Activated CD8-positive, alpha-beta T cell treated with anti-CD3 and anti-CD28 coated beads for 36 hours (primary cell): ENCODE data around the gene TMEM18. TPM values are rescaled to one million over a fixed set of nuclear protein-coding genes. Genes with fewer than 3 reads are reported as not detected.

Experiments used
- ATAC-seq: fragments of 200-7000 bp; cut with Tn5 transposase; one replicate; pipeline ENCODE4 v1.10.0; 2021; ENCODE audit warnings: mild to moderate bottlenecking, moderate library complexity
- CTCF ChIA-PET: fragments of 350-600 bp; sonication (Branson Sonifier 250); formaldehyde crosslinking; loops from one replicate; lab custom pipeline; 2021; ENCODE audit warnings: antibody characterized with exemption; lab: Charles Lee
- POLR2A ChIA-PET: fragments of 350-600 bp; sonication (Branson Sonifier 250); formaldehyde crosslinking; loops from one replicate; lab custom pipeline; 2021; ENCODE audit warnings: antibody characterized with exemption; lab: Charles Lee
- DNase-seq: peaks from one replicate; pipeline ENCODE4 v3.0.0-alpha.2; 2020
- H3K27ac Mint-ChIP-seq: one replicate; pipeline ENCODE4 v1.8.0; 2021; ENCODE audit warnings: mild to moderate bottlenecking, mixed read lengths
- H3K27me3 Mint-ChIP-seq: one replicate; pipeline ENCODE4 v1.8.0; 2021; ENCODE audit warnings: mixed read lengths
- H3K36me3 Mint-ChIP-seq: one replicate; pipeline ENCODE4 v1.8.0; 2021; ENCODE audit warnings: low read depth, mixed read lengths
- H3K4me1 Mint-ChIP-seq: one replicate; pipeline ENCODE4 v1.8.0; 2021; ENCODE audit warnings: low read depth, mixed read lengths
- H3K4me3 Mint-ChIP-seq: one replicate; pipeline ENCODE4 v1.8.0; 2021; ENCODE audit warnings: mild to moderate bottlenecking, moderate library complexity, mixed read lengths
- H3K9me3 Mint-ChIP-seq: one replicate; pipeline ENCODE4 v1.8.0; 2021; ENCODE audit warnings: mixed read lengths
- CTCF ChIP-seq: fragments of 200-600 bp; IDR thresholded peaks from one replicate; pipeline ENCODE4 v1.8.0; 2022; ENCODE audit warnings: antibody characterized with exemption, mild to moderate bottlenecking
- intact Hi-C: fragments of 100-400 bp; cut with micrococcal nuclease; formaldehyde crosslinking; loops from one replicate; pipeline ENCODE4 v1.10.0; 2022
- total RNA-seq, 2 experiments: library from RNA; stranded (reverse); gene quantifications; one replicate each; pipeline ENCODE4 v1.2.3, GENCODE V29; 2021

Gene TMEM18
- total RNA-seq, 2 experiments from 2014 or later, result 34.0 to 34.6 TPM

- no peak overlapping the region for H3K4me3 Mint-ChIP-seq
- H3K4me1 Mint-ChIP-seq, result peaks cover 43% of the 10 kb centered on the region
- H3K9me3 Mint-ChIP-seq, result peaks cover 2% of the 10 kb centered on the region
- H3K27ac Mint-ChIP-seq, result no peak overlapping the region
- POLR2A ChIA-PET, result no interaction called here
- no peaks in the 10 kb centered on the region for H3K27me3 Mint-ChIP-seq
- no peaks in the 10 kb centered on the region for H3K36me3 Mint-ChIP-seq
- ATAC-seq, result no peak
- intact Hi-C loops, result no loop called here
- DNase-seq, result no peak
- TF ChIP-seq CTCF, result no peak
- CTCF ChIA-PET, result interaction anchor here (1.6 kb wide), 1 partner anchor 23 kb away, joined by 3 read pairs; no protein-coding TSS in a partner anchor
Observed at GRCh38 chr2:657766-658165, 19.4 kb downstream of the TMEM18 start.

DNA sequence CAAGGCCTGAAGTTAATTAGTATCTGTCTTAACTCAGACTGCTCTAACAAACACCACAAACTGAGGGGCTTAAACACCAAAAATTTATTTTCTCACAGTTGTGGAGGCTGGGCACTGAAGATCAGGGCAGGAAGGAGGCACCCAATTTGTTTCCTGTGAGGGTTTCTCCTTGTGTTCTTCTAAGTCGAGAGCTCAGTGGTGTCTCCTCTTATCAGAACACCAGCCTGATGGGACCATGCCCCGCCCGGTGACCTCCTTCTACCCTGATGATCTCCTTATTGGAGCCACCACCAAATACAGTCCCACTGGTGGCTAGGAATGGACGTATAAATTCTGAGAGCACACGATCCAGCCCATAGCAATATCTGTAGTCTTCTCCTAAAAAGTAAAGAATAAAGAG is 20.5 kb downstream of the TMEM18 start:
- H3K9me3 Mint-ChIP-seq, result peaks cover 2% of the 10 kb centered on the region
- peaks cover 37% of the 10 kb centered on the region for H3K4me1 Mint-ChIP-seq
- no peaks in the 10 kb centered on the region for H3K27me3 Mint-ChIP-seq
- H3K27ac Mint-ChIP-seq, result no peak overlapping the region
- H3K4me3 Mint-ChIP-seq, result no peak overlapping the region
- no peaks in the 10 kb centered on the region for H3K36me3 Mint-ChIP-seq
- ChIA-PET CTCF (no interaction called here), POLR2A (no interaction called here)
- no peak for TF ChIP-seq CTCF
- ATAC-seq (peak; percentile 47), DNase-seq (no peak)
- intact Hi-C loops, result no loop called here

DNA sequence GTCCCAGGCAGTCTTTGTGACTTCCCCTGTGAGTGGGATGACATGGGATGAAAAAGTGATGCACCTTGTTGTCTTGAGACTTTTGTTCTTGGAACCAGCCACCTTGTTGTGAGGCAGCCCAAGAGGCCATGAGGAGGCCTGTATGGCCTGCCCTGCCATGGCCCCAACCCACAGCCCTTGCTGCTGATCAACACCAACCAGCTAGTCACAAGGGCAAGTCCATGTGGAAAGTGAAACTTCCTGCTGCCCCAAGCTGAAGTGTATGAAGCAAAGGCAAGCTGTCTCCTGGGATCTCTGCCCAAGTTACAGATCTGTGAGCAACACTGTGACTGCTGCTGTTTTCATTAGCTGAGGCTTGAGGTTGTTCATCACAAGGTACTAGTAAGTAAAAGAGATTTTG is 21.6 kb downstream of the TMEM18 start:
- no peak for TF ChIP-seq CTCF
- ChIA-PET CTCF (no interaction called here), POLR2A (no interaction called here)
- Mint-ChIP-seq H3K4me1 (peaks cover 34% of the 10 kb centered on the region), H3K27ac (no peak overlapping the region), H3K9me3 (peaks cover 2% of the 10 kb centered on the region), H3K4me3 (no peak overlapping the region), H3K27me3 (no peaks in the 10 kb centered on the region), H3K36me3 (no peaks in the 10 kb centered on the region)
- DNase-seq (no peak), ATAC-seq (no peak)
- intact Hi-C loops, result no loop called here

DNA sequence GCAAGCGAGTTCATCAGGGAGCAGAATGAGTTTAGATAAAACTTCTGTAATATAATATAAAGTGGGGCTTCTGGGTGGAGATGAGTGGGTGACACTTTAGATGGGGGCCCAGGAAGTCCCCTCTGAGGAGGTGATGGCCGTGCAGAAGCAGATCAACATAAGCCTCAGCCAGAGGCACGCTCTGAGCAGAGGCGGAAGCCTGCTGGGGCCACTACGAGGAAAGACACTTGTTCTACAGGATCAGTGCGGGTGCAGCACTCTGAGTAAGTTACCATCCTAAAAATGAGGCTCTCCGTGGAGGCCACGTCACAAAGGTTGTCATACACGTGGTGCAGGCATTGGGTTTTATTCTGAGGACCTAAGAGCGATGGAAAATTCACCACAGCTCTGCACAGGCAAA is 22.3 kb downstream of the TMEM18 start:
- ATAC-seq, result no peak
- H3K9me3 Mint-ChIP-seq, result peaks cover 2% of the 10 kb centered on the region
- TF ChIP-seq CTCF, result no peak
- peaks cover 34% of the 10 kb centered on the region for H3K4me1 Mint-ChIP-seq
- intact Hi-C loops, result no loop called here
- no peak overlapping the region for H3K4me3 Mint-ChIP-seq
- no peaks in the 10 kb centered on the region for H3K36me3 Mint-ChIP-seq
- no peaks in the 10 kb centered on the region for H3K27me3 Mint-ChIP-seq
- ChIA-PET CTCF (no interaction called here), POLR2A (no interaction called here)
- DNase-seq, result no peak
- H3K27ac Mint-ChIP-seq, result no peak overlapping the region

- H3K4me1 Mint-ChIP-seq, result peaks cover 34% of the 10 kb centered on the region
- ChIA-PET POLR2A (interaction anchor here (1.1 kb wide), 1 partner anchor 13 kb away, joined by 4 read pairs; no protein-coding TSS in a partner anchor), CTCF (interaction anchor here (1.3 to 2.2 kb wide), 2 partner anchors 9 to 16 kb away, joined by 5 to 6 read pairs; no protein-coding TSS in a partner anchor)
- DNase-seq (no peak), ATAC-seq (no peak)
- no peak overlapping the region for H3K4me3 Mint-ChIP-seq
- intact Hi-C loops, result no loop called here
- TF ChIP-seq CTCF, result no peak
- peaks cover 2% of the 10 kb centered on the region for H3K9me3 Mint-ChIP-seq
- no peaks in the 10 kb centered on the region for H3K36me3 Mint-ChIP-seq
- H3K27ac Mint-ChIP-seq, result no peak overlapping the region
- no peaks in the 10 kb centered on the region for H3K27me3 Mint-ChIP-seq
Observed at GRCh38 chr2:653645-654425, 23.4 kb downstream of the TMEM18 start.
